Right renal cortex interstitium (tissue), 3 donors: ENCODE data around the gene CFAP77. TPM values are rescaled to one million over a fixed set of nuclear protein-coding genes. Genes with fewer than 3 reads are reported as not detected.

Source experiments
- DNase-seq, 3 donors: peaks; one replicate each; pipeline ENCODE4 v3.0.0-alpha.2; 2013; ENCODE audit warnings: low read depth in 3 of 3, low spot score in 2 of 3
- polyA plus RNA-seq, 3 donors: library from polyadenylated mRNA; unstranded; fragments of 120-200 nt; gene quantifications; one replicate each; pipeline ENCODE4 v1.2.1, GENCODE V29; 2013; ENCODE audit not compliant: insufficient read length in 3 of 3

The CFAP77 gene
- polyA plus RNA-seq, 3 donors = 0.64 to 0.94 (median 0.91) TPM

DNA sequence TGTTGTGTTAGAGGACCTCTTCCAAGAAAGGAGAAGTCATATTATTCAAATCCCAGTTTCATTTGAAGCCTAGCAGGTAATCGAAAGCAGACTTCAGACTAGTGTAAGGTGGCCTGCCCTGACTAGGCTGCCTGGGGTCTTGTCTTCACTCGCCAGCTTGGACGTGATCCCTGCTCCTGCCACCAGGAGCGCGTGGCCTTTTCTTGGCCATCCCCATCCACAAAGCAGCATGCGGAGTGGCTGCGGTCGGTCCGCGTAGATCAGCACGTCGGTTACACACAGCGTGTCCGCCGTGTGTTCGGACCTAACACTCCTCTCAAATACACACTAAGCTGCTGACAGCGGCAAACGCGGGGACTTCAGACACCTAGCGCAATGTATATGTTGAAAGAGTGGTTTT, 37.3 kb downstream of the CFAP77 start:
- DNase-seq = no peak

DNA sequence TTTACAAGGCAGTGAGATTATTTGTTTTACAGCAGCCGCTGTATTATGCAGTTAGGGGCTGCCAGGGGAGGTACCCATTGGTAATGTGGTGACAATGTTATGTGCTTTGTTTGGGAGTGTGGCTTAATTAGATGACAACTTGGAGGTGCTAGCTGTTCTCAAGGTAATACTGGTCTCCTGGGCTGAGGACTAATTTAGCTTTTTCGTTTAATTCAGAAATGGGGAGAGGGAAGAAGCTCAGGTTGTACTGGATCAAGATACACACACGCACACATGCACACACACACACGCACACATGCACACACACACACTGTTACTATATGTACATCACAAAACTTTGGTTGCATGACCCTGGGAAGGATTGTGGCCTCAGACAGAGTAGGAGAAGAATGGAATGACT, 37.9 kb downstream of the CFAP77 start:
- no peak for DNase-seq

DNA sequence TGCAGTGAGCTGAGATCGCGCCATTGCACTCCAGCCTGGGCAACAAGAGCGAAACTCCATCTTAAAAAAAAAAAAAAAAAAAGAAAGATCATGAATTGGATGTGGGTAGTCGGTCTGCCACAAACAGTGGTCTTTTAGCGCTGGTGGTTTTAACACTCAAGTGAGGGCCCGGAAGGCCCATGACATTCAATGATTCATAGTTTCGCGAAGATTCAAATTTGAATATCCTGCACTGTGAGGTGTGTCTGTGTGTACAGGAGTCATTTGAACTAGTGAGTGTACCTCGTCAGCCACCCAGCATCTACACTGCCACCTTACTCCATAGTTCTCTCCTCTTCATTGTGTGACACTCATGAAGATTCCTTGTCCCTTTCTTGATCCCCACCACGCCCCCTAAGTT, 41.3 kb downstream of the CFAP77 start:
- no peak for DNase-seq

DNA sequence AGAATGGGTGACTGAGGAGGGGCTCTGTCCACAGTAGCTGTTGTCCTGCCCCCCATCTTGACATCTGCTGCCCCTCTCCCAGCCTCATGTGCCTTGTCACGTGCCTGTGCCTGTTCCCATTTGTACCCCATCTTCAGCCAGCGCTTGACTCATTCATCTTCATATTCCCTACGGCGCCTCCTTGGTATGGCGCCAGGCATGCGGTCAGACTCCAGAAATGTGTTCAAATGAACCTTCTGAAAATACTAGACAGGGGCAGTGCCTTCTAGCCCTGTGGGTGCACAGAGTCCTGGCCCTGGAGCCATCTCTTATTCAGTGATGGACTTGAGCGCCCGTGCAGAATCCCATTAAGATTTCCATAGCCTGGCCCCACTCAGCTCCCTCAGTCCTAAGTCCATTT, 46.2 kb downstream of the CFAP77 start:
- DNase-seq = no peak

DNA sequence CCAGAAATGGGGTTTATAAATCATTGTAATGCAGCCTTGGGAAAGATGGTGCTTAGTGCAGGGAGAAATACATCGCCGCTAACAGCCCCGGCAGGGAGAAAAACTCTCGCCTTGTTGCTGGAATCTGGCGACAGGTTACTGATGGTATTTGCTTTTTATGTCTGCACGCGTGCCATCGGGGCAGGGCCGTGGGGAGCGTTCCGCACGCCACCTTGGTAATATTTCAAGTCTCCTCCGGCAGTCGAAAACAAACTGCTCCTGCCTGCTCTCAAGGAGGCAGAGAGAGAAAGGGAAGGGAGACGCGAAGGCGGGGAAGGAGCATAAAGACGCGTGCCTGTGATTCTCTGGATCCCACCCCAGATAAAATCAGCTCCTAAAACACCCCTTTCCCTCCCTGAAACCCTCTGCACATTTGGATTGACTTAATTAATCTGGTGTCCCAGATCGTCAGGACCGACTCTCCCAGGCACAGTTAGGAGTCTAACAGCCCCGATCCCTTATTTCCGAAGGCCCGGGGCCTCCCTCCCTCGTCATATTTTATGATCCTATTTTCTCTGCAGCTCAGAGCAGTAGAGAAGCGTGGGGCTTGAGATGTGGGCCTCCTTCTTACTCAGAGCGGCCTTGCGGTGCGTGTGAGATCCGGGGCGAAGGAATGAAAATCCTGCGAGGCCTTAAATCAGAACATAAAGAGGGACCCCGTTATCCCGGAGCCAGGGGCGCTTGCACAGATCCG, 47.7 kb downstream of the CFAP77 start:
- peak in 2 of 3 donors; percentile 4 to 23 for DNase-seq

DNA sequence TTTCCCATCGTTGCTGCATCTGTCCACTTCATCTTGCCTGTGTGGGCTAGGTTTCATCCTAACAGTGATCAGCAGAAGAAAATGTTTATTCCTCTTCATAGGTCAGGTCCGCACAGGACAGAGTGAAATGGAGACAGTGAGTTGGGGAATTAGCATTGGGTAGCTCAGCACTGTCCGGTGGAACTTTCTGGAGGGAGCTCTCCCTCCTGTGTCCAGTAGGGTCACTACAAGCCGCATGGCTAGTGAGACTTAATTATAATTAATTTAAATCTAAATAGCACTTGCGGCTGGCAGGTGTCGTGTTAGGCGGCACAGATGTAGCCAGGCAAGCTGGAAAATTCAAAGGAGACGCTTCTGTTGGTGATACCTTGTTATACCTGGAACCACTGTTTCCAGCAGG, 48.4 kb downstream of the CFAP77 start:
- DNase-seq = no peak

DNA sequence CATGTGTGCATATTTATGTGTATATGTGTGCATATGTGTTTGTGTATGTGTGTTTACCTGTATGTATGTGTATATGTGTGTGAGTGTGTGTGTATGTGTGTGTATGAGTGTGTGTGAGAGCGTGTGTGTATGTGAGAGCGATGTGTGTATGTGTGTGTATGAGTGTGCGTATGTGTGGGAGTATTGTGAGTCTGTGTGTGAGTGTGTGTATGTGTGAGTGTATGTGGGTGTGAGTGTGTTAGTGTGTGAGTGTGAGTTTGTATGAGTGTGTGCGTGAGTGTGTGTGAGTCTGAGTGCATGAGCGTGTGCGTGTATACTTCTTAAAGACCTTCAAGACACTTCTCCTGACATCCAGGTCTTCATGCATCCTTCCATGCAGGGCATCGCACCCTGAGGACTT, 49.6 kb downstream of the CFAP77 start:
- no peak for DNase-seq

DNA sequence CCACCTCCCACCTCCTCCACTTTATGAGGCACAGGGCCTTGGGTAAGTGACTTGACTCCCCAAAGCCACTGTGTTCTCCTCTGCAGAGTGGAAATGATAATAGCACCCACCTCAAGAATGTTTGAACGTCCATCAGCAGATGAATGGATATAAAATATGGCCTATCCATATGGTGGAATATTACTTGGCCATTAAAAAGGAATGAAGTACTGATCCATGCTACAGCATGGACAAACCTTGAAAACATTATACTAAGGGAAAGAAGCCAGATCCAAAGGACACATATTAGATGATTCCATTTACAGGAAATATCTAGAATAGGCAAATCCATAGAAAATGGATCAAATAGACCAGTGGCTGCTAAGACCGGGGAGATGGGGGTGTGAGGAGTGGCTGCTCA, 50.2 kb downstream of the CFAP77 start:
- no peak for DNase-seq

DNA sequence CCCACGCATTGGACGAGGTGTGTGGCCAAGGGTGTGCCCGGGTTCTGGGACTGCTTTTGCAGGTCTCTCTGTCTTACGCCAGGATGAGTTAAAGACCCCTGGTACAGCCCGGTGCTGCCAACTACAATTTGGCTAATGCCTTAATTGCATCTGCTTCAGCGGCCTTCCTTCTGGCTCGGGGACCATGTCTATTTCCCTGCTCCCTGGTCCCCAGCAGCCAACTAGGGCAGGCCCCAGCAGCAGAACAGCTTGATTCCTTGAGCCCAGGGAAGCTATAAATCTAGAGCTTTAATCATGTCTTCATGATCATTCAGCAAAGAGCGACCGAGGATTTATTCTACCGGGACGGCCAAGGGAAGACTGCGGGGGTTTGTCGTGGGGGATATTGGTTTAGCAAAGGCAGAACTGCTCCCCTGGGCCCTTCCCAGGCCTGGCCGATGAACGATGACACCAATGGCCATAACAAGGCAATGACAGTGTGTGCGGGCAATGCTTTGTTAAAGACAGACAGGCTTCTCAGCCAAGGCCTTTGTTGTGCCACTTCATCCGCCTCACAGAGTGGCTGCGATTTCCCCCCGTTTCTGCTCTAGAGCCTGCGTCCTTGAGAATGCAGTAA, 51.4 kb downstream of the CFAP77 start:
- no peak for DNase-seq

DNA sequence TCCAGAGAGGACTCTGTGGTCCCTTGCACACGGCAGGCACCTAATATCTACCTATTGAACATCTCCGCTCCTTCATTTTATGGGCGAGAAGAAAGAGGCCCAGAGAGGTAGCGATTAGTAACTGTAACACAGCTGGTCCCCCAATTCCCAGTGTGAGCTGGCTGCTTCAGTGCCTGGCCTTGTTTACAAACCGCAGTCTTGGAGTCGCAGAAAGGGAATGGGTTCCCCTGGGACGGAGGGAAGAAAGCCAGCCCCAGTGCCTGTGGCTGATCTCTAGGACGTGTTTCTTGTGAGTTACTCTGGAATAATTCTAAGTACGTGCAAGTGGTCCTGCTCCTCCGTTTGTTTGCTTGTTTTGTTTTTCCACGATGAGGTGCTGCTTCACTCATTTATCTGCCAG, 52.0 kb downstream of the CFAP77 start:
- no peak for DNase-seq

DNA sequence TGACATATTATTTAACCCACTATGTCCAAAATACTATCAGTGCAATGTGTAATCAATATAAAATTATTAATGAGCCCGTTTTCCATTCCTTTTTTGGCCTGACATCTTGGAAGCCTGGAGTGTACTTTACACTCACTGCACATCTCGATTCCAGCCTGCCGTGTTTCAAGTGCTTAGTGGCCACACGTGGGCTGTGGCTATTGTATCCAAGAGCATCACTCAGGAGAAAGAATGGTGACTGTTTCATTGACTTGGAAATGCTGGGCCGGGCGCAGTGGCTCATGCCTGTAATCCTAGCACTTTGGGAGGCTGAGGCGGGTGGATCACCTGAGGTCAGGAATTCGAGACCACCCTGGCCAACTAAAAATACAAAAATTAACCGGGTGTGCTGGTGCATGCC, 54.5 kb downstream of the CFAP77 start:
- DNase-seq = no peak

DNA sequence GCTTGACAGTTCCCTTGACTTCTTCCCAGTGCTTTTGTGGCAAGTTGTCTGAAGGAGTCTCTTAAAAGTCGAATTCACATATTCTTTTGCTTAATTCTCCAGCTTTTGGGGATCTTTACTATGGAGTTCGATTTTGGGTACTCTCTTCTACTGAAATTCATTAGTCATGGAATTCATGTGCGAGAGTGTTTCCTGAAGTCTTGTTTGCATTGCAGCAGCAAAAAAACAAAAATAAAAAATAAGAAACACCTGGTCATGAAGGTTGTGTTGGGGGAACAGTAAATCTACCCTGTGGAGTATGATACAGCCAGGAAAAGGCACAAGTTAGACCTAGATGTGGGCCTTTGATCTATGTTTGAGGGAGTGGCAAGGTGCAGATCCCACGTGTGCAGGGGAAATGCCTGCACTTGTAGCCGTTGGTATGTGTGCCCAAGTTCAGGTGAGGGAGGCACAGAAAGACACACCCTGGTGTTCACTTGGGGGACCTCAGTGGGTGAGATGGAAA, 55.2 kb downstream of the CFAP77 start:
- no peak for DNase-seq

DNA sequence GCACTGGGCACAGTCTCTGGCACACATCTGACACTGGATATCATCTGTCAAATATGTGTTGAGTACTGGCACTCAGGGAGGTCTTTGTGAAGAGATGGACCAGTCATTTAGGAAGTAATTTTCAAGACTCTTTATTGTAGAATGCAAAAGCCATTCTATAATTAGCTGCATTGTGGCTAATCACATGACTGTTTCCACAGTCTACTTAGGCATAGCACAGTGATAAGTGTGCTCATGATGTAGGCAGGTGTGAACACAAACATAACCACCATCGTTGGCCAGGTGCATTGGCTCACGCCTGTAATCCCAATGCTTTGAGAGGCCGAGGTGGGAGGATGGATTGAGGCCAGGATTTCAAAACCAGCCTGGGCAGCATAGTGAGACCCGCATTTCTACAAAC, 62.2 kb downstream of the CFAP77 start:
- DNase-seq = no peak

DNA sequence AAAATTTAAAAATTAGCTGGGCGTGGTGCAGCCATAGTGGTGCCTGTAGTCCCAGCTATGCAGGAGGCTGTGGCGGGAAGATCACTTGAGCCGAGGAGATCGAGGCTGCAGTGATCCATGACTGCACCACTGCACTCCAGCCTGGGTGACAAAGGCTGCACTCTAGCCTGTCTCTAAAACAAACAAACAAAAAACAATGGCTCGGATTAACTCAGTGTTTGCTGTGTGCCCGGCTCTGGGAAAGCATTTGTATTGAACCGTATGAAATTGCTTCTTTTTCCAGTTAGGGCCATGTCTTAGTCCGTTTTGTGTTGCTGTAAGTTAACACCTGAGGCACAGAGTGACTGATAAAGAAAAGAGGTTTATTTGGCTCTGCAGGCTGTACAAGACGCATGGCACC, 62.6 kb downstream of the CFAP77 start:
- DNase-seq = no peak

DNA sequence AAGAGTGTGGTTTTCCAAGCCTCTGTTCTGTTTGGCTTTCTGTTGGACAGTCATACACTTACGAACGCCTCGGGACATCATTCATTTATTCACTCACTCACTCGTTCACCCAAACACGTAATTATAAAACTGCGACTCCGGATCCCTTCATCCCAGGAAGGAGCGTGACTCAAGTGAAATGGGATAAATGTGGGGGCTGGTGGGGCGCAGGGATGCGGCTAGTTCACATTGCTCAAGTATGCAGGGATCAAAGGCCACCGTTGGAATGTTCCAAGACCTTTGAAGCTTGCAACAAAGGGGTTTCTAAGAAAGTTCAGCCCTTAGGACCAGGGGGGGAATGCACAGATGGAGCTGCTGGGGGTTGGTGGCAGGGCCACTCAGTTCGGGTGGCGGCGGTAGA, 64.2 kb downstream of the CFAP77 start:
- DNase-seq = peak in 1 of 3 donors; percentile 32

DNA sequence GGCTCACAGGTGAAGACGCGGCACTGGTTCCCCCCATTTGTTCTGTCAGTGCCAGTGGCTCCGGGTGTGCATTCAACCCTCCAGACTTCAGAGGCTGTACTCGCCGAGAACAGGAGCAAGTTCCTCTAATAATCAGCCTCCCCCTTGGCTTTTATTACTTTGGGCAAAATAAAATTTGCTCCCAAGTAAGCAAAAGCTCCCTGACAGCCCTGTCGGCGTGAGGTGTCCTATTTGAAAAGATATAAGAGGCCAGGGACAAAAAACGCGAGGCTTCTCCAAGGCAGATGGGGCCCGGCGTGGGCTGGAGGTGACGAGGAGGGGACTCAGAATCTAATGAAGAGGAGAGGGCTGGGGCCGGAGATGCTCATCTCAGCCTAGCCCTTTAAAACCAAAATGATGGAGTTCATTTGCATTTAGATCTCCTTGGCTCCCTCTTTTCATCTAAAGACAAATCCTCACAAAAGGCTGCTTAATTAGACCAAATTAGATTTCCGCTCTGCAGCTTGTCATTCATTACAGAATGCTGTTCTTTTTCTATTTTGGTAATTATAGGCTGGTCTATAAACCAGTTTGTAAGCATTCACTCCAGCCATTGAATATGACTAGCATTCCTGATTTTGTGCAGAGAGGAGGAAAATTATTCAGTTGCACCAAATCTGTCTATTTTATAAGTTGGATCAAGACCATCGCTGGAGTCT, 68.5 kb downstream of the CFAP77 start:
- no peak for DNase-seq

DNA sequence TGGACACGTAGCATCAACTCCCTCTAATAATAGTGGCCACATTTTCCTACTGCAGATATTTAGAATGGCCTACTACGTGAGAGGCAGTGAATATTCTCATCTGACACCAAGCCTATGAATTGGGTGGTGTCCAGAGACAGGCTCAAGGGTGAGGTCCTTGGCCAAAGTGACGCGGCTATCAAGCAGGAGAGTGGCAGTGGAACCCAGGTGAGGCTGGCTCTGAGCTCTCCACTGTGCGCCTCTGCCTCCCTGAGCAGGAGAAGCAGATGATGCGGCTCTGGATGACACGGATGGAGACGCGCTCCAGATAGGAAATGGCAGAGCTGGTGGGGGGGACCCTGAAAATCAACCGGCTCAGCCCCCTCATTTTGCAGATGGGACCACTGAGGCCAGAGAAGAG, 69.7 kb downstream of the CFAP77 start:
- DNase-seq = no peak

DNA sequence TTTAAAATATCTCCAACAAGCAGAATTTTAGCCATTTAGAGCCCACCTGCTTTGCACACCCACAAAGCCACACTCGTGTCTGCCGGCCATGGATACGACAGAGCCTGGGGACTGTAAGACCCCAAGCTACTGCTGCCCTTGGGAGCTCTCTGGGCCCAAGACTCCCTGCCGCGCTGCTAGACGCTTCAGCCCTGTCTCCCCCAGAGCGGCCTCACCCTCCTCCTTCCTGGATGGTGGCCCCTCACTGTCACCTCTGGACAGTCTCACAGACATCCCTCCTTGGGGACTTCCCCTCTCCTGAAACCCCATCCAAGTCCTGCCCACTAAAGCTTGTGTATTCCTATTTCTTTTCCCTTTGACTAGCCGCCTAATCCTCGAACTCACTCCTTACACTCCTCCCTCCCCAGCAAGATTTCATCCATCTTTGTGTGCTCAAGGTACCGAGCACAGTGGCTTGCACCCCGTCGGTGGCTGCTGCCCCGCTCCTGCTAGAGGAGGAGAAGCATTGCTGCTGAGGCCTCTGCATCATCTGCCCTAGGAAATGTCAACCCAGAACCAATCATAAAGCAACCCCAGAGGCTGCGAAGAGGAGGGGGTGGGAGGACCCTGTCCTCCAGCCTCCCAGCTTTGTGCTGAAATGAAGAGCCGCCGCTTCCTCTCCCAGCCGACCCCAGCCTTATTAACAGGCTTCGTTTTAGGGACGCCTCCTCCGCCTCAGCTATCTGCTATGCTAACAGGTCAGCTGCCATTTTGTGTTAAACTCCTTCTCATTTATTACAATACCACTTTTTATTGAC, 71.2 kb downstream of the CFAP77 start:
- no peak for DNase-seq

DNA sequence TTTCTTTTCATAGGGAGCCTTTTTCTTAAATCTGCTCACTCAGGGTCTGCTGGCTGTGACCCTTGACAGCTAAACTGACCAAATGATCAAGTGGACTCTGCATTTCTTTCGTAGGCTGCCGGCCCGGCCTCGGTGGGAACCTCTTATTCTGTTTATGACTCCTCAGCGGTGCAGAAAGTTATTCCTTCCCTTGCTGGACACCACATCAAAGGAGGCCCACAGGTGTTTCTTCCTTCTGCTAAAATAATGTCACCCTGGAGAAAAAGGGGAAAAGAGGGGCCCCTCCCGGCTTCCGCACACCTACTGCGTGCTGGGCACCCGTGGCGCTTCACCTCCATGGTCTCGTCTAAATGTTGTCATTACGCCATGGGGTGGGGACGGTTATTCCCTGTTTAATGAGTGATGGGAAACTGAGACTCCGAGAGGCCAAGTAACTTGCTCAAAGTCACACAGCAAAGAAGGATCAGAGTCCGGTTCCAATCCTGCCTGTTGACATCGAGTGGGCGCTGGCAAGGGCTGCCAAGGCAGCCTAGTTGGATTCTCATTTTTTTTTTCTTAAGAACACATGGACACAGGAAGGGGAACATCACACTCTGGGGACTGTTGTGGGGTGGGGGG, 72.3 kb downstream of the CFAP77 start:
- no peak for DNase-seq

DNA sequence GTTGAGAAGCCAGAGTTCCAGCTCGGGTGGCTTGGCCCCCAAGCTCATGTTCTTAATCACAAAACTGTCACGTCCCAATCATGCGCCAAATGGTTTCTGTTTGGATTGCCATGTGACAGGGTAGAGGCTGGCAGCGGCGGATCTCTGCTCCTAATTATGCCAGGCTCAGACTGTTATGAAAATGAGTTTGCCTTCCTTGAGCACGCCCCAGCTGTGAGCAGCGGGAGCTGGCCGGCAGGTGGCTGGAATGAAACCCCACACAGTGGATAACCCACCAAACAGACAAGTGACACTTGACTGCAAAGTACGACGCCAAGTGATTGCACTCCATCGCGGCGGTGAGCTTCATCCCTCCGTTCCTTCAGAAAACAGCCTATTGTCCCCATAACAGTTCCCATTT, 75.4 kb downstream of the CFAP77 start:
- DNase-seq = no peak
